ENCODE measurements around the gene IMP4. TPM values are rescaled to one million over a fixed set of nuclear protein-coding genes. Genes with fewer than 3 reads are reported as not detected.

The IMP4 gene
- total and polyA plus RNA-seq, 2 of the 4 experiments (the other 2 are of a cell fraction): 154 to 169 TPM

DNA sequence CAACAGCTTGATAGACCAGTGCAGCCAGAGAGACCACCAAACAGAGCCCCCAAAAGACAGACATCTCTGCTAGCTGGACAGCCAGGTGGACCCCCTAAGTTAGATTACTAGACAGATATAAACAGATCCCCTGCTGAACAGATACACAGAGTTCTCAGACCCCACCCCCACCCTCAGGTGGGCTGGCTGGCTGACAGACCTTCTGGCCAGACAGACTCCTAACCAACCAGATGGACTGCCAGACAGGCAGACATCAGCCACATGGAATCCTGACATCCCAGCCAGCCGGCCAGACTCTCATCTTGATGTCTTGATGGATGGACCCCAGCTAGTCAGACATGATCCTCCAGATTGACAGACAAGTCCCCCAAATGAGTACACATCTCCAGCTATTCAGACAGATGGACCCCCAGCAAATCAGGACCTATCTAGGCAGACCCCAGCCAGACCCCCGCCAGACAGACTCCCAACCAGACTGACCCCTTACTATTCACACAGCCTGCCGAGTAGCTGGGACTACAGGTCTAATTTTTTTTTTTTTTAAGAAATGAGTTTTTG, 31.2 kb downstream of the IMP4 start:
- intact Hi-C loops (cut with micrococcal nuclease): loop anchor here (2.0 kb wide), 1 partner anchor 17 kb away; no protein-coding TSS in a partner anchor
- CTCF ChIA-PET: interaction anchor here (1.0 kb wide), 1 partner anchor 32 kb away, joined by 3 read pairs; the partner anchor contains the start of gene IMP4
- dilution Hi-C loops (cut with HindIII; ENCODE audit: low sequenced_read_pairs, unreplicated experiment): no loop called here

More for the DNA sequence above, 31.2 kb downstream of the IMP4 start:
- peak overlapping the region in 1 of 2 experiments; percentile 93; a peak in 1 of 4 replicates for H4K8ac ChIP-seq (ENCODE audit: low read depth in 2 of 2, low read length in 2 of 2)
- no peak overlapping the region for H4K91ac ChIP-seq (ENCODE audit: insufficient read depth, low read depth, low read length)
- H2BK120ac ChIP-seq (ENCODE audit: low read depth, low read length): no peak overlapping the region
- no peaks in the 10 kb centered on the region for H3K27me3 ChIP-seq (ENCODE audit: control insufficient read depth, insufficient read depth, low read length)
- H3K4ac ChIP-seq (ENCODE audit: low read depth, low read length): peak overlapping the region; percentile 97
- ATAC-seq (ENCODE audit: low read depth) (no peak), DNase-seq (no peak)
- H2BK20ac ChIP-seq (ENCODE audit: low read depth, low read length): no peak overlapping the region
- no peak overlapping the region for H3K4me2 ChIP-seq (ENCODE audit: low read depth, low read length)
- H3K4me1 ChIP-seq (ENCODE audit: control insufficient read depth, insufficient read depth, low read length): peaks cover 10% of the 10 kb centered on the region; the same call in 1 of the 2 replicates
- TF ChIP-seq RFX5 (IDR thresholded peaks at IDR 0.05; ENCODE audit: low read depth, low read length) (no peak), SMC3 (IDR thresholded peaks at IDR 0.05; ENCODE audit: low read depth, low read length) (no peak), CHD1 (IDR thresholded peaks at IDR 0.05; ENCODE audit: low read depth, low read length) (no peak), FOS (IDR thresholded peaks at IDR 0.05; ENCODE audit: low read depth, low read length) (no peak), RCOR1 (IDR thresholded peaks at IDR 0.05; ENCODE audit: insufficient replicate concordance, low read length) (no peak), NFE2L2 (IDR thresholded peaks at IDR 0.05; ENCODE audit: low read depth, low read length) (no peak), BHLHE40 (IDR thresholded peaks at IDR 0.05; ENCODE audit: low read depth, low read length) (no peak), MAFK (IDR thresholded peaks at IDR 0.05; ENCODE audit: low read depth, low read length) (no peak), POLR2A (IDR thresholded peaks at IDR 0.05; ENCODE audit: low read depth, low read length) (no peak), MXI1 (IDR thresholded peaks at IDR 0.05; ENCODE audit: borderline replicate concordance, low read depth, low read length) (no peak), MAZ (IDR thresholded peaks at IDR 0.05; ENCODE audit: borderline replicate concordance, low read depth, low read length) (no peak)
- TF ChIP-seq, protein P1, sequence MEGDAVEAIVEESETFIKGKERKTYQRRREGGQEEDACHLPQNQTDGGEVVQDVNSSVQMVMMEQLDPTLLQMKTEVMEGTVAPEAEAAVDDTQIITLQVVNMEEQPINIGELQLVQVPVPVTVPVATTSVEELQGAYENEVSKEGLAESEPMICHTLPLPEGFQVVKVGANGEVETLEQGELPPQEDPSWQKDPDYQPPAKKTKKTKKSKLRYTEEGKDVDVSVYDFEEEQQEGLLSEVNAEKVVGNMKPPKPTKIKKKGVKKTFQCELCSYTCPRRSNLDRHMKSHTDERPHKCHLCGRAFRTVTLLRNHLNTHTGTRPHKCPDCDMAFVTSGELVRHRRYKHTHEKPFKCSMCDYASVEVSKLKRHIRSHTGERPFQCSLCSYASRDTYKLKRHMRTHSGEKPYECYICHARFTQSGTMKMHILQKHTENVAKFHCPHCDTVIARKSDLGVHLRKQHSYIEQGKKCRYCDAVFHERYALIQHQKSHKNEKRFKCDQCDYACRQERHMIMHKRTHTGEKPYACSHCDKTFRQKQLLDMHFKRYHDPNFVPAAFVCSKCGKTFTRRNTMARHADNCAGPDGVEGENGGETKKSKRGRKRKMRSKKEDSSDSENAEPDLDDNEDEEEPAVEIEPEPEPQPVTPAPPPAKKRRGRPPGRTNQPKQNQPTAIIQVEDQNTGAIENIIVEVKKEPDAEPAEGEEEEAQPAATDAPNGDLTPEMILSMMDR (conservative IDR thresholded peaks at IDR 0.05; ENCODE audit: low read depth, low read length): no peak
- TF ChIP-seq, protein P2, sequence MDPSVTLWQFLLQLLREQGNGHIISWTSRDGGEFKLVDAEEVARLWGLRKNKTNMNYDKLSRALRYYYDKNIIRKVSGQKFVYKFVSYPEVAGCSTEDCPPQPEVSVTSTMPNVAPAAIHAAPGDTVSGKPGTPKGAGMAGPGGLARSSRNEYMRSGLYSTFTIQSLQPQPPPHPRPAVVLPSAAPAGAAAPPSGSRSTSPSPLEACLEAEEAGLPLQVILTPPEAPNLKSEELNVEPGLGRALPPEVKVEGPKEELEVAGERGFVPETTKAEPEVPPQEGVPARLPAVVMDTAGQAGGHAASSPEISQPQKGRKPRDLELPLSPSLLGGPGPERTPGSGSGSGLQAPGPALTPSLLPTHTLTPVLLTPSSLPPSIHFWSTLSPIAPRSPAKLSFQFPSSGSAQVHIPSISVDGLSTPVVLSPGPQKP (IDR thresholded peaks at IDR 0.05; ENCODE audit: borderline replicate concordance, low read depth, low read length): no peak
- TF ChIP-seq, protein P3, sequence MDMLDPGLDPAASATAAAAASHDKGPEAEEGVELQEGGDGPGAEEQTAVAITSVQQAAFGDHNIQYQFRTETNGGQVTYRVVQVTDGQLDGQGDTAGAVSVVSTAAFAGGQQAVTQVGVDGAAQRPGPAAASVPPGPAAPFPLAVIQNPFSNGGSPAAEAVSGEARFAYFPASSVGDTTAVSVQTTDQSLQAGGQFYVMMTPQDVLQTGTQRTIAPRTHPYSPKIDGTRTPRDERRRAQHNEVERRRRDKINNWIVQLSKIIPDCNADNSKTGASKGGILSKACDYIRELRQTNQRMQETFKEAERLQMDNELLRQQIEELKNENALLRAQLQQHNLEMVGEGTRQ (IDR thresholded peaks at IDR 0.05; ENCODE audit: low read depth, low read length): no peak
- H3K79me1 ChIP-seq (ENCODE audit: low read depth in 1 of 2, low read length in 2 of 2): peaks cover 37 to 80% of the 10 kb centered on the region in 2 experiments
- H2AK5ac ChIP-seq (ENCODE audit: low read depth, low read length): peak overlapping the region; percentile 4
- H3K56ac ChIP-seq (ENCODE audit: extremely low read depth, insufficient read depth, low read length): no peak overlapping the region
- peaks cover 12% of the 10 kb centered on the region for H3K36me3 ChIP-seq (ENCODE audit: control insufficient read depth, insufficient read depth, low read length)
- TSS peak; percentile 52 for BruUV-seq (replicated peaks)
- peak overlapping the region; percentile 92 for H3K23ac ChIP-seq (ENCODE audit: low read depth, low read length)
- H3K9me3 ChIP-seq (ENCODE audit: control insufficient read depth, insufficient read depth, low read length): no peaks in the 10 kb centered on the region
- no peak overlapping the region for H3K18ac ChIP-seq (ENCODE audit: low read depth, low read length)
- H2AK9ac ChIP-seq (replicated peaks; ENCODE audit: low read depth, low read length, poor library complexity): peak overlapping the region; percentile 100
- H2AFZ ChIP-seq (replicated peaks; ENCODE audit: low read length, poor library complexity): peak overlapping the region; percentile 5
- H3K4me3 ChIP-seq (ENCODE audit: insufficient read depth, low read depth, low read length): no peak overlapping the region
- no peak overlapping the region for H4K5ac ChIP-seq (ENCODE audit: low read depth, low read length)
- H3K27ac ChIP-seq (ENCODE audit: insufficient read depth, low read length): no peak overlapping the region
- H4K20me1 ChIP-seq (ENCODE audit: insufficient read depth, low read length): peaks cover 1% of the 10 kb centered on the region
- POLR2A ChIA-PET (ENCODE audit: unreplicated experiment): no interaction called here
- in situ Hi-C loops (cut with MboI; ENCODE audit: low sequenced_read_pairs): loop anchor here (25.0 kb wide), 1 partner anchor 738 kb away; the partner anchor contains the start of gene PLEKHB2
- no peak overlapping the region for H3K9ac ChIP-seq (ENCODE audit: low read depth, low read length)
- peaks cover 19% of the 10 kb centered on the region for H3K9me1 ChIP-seq (ENCODE audit: insufficient read depth, low read length)
- H3K14ac ChIP-seq (replicated peaks; ENCODE audit: low read depth, low read length): 0 out of 2 replicates have a peak overlapping the region, but pooled peaks have one; percentile 94
- H2BK5ac ChIP-seq (ENCODE audit: low read depth, low read length, poor library complexity, severe bottlenecking): no peak overlapping the region
- no peak overlapping the region for H2BK15ac ChIP-seq (ENCODE audit: low read depth, low read length)
- WGBS, 2 experiments (ENCODE audit: extremely low coverage in 2 of 2, insufficient read length in 1 of 2): no CpG with 5 or more reads among the region's 3 CpGs
